ENCODE data around the gene TBC1D2B.
A peak's percentile ranks its signal among the peaks of the same experiment; 100 is the strongest.

TBC1D2B gene

GRCh38 chr15:78003539-78004008, 73.9 kb downstream of the TBC1D2B start:
- no peak overlapping the region for H3K27ac Mint-ChIP-seq
- no peaks in the 10 kb centered on the region for H3K9me3 Mint-ChIP-seq
- H3K4me3 Mint-ChIP-seq, result no peak overlapping the region
- H3K36me3 Mint-ChIP-seq (ENCODE audit: low read depth), result peaks cover 30% of the 10 kb centered on the region
- H3K4me1 Mint-ChIP-seq, result peaks cover 52% of the 10 kb centered on the region
- H3K27me3 Mint-ChIP-seq (ENCODE audit: low read depth), result peaks cover 12% of the 10 kb centered on the region
- no peak for TF ChIP-seq CTCF (IDR thresholded peaks at IDR 0.05; ENCODE audit: unreplicated experiment in 3 of 3)

DNA sequence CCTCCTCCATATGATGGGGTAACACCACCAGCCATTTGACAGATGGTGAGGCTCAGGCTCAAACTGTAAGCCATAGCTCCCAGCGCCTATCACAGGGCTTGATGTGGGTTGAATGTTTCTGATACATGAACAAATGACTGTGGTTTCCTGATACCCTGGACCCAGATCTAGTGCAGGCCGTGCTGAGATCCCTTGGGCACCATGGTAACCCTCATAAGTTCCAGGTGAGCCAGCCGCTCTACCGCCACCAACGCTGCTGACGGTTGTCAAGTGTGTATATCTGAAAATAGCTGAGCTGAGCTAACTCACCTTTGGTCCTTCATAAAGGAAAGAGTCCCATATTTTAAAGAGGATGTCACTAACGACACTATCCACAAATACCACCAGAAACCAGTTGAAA, 74.5 kb downstream of the TBC1D2B start:
- no peak for TF ChIP-seq CTCF (IDR thresholded peaks at IDR 0.05; ENCODE audit: unreplicated experiment in 3 of 3)
- Mint-ChIP-seq H3K27ac (no peak overlapping the region), H3K27me3 (ENCODE audit: low read depth) (peaks cover 12% of the 10 kb centered on the region), H3K36me3 (ENCODE audit: low read depth) (peaks cover 30% of the 10 kb centered on the region), H3K4me3 (no peak overlapping the region), H3K4me1 (peaks cover 54% of the 10 kb centered on the region), H3K9me3 (no peaks in the 10 kb centered on the region)

DNA sequence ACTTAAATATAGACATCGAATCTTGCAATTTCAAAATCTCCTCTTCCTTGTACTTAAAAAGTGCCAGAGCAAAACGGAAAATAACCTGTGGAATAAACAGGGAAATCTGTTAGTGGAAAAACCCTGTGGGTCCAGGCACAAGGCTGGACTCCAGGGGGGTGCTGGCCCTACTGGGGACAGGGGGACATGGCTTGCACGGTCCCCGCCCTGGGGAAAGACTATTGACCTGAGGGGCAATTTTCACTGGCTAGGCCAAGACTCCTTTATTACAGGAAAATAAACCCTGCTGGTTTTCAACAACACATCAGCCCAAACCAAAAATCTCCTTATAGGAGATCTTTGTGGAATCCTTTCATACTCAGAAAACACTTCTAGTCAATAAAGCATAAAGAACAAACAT, 75.9 kb downstream of the TBC1D2B start:
- Mint-ChIP-seq H3K27me3 (ENCODE audit: low read depth) (peaks cover 4% of the 10 kb centered on the region), H3K4me1 (peaks cover 55% of the 10 kb centered on the region), H3K9me3 (no peaks in the 10 kb centered on the region), H3K36me3 (ENCODE audit: low read depth) (peaks cover 26% of the 10 kb centered on the region), H3K27ac (no peak overlapping the region), H3K4me3 (no peak overlapping the region)
- no peak for TF ChIP-seq CTCF (IDR thresholded peaks at IDR 0.05; ENCODE audit: unreplicated experiment in 3 of 3)

- Mint-ChIP-seq H3K27ac (peak overlapping the region in 1 of 3 experiments; percentile 22), H3K36me3 (ENCODE audit: low read depth) (peaks cover 26% of the 10 kb centered on the region), H3K27me3 (ENCODE audit: low read depth) (peaks cover 3% of the 10 kb centered on the region), H3K4me3 (no peak overlapping the region), H3K9me3 (no peaks in the 10 kb centered on the region), H3K4me1 (peaks cover 55% of the 10 kb centered on the region)
- TF ChIP-seq CTCF (IDR thresholded peaks at IDR 0.05; ENCODE audit: unreplicated experiment in 3 of 3), result no peak
Measured at GRCh38 chr15:78000927-78001249, 76.6 kb downstream of the TBC1D2B start.

DNA sequence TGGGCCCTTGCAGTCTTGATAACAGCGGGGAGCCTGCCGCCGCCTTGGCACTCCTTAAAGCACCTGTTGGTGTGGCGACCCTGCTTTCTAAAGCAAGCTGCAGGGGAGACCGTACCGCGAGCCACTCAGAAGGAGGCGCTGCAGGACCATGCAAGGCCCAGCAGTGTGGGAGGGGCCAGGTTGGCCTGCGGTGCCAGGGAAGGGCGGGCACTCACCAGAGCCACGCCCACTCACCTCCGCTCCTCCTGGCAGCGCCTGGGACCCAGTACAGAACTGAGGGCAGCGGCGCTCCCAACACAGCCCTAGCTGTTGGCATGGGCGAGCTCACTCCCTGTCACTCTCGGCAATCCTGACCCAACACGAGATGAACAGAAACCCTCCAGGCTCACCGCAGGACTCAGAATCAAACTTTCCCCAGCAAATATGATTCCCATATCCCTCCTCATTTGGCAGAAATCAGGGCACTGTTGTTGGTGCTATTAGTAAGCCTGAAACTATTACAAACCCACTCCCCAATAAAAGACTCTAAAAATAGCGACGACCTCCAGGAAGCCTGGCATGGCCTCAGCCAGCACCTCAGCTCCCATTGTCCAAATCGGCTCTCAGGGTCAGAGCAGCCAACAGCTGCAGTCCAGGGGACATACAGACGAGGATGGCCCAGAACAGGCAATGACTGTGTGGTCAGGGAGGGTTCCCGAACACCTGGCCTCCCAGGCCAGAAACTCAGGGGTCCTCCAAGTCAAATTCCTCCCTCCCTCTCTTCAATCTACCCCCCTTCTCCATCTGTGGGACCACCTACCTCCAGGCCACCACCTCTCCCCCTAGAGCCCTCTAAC, 77.2 kb downstream of the TBC1D2B start:
- peak; percentile 62 to 82 (median 75) for TF ChIP-seq CTCF (IDR thresholded peaks at IDR 0.05; ENCODE audit: unreplicated experiment in 3 of 3)
- Mint-ChIP-seq H3K27me3 (ENCODE audit: low read depth) (peaks cover 3% of the 10 kb centered on the region), H3K4me3 (no peak overlapping the region), H3K36me3 (ENCODE audit: low read depth) (peaks cover 26% of the 10 kb centered on the region), H3K27ac (peak overlapping the region in 1 of 3 experiments; percentile 22), H3K4me1 (peaks cover 53% of the 10 kb centered on the region), H3K9me3 (no peaks in the 10 kb centered on the region)

DNA sequence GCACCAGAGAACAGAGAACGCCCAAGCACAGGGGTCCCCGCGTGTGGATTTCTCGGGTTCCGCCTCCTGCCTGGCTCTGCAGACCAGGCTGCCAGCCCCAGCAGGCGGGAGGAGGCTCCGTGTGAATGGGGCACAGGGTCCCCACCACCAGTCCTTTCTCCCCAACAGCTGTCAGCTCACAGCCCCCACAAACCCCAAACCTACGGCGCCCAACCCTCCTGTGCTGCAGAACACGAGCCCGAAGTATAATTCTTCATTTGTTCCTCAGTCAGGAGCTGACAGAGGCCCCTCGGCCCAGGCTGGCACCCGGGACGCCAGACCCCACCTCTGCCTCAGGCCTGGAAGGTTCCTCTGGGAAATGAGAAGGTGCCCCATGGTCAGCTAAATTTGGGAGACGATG, 78.0 kb downstream of the TBC1D2B start:
- H3K27ac Mint-ChIP-seq, result no peak overlapping the region
- no peak overlapping the region for H3K4me3 Mint-ChIP-seq
- no peak for TF ChIP-seq CTCF (IDR thresholded peaks at IDR 0.05; ENCODE audit: unreplicated experiment in 3 of 3)
- peaks cover 48% of the 10 kb centered on the region for H3K4me1 Mint-ChIP-seq
- peaks cover 3% of the 10 kb centered on the region for H3K27me3 Mint-ChIP-seq (ENCODE audit: low read depth)
- no peaks in the 10 kb centered on the region for H3K9me3 Mint-ChIP-seq
- peaks cover 26% of the 10 kb centered on the region for H3K36me3 Mint-ChIP-seq (ENCODE audit: low read depth)
